Activated CD4-positive, alpha-beta T cell treated with anti-CD3 and anti-CD28 coated beads, Interleukin-2, Interleukin-6, amounts not matched to agents 100 ng/mL and 50 ng/mL, durations not matched to agents 16 hours and 8 hours (primary cell): ENCODE measurements around the gene TMEM87A.

Experiments
- DNase-seq: peaks from one replicate; pipeline ENCODE4 v3.0.0-alpha.2; 2020

The TMEM87A gene

DNA sequence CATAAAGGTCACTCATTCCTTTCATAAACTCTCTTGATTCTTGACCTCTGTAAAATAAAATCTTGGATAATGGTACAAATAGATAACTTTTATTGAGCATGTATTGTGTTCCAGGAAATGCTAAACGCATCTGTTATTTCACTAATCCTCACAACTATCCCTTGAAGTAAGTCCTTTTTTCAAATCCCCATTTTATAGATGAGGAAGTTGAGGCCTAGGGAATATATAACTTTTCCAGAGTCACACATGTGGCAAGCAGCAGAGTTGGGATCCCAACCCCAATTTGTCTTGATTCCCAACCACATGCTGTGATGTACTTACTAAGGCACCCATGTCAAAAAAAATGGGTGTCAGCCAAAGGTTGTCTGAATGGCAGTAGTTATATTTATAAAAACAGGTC lies 71.4 kb downstream of the TMEM87A start:
- no peak for DNase-seq

- no peak for DNase-seq
Measured at GRCh38 chr15:42199126-42199525, 74.1 kb downstream of the TMEM87A start.

DNA sequence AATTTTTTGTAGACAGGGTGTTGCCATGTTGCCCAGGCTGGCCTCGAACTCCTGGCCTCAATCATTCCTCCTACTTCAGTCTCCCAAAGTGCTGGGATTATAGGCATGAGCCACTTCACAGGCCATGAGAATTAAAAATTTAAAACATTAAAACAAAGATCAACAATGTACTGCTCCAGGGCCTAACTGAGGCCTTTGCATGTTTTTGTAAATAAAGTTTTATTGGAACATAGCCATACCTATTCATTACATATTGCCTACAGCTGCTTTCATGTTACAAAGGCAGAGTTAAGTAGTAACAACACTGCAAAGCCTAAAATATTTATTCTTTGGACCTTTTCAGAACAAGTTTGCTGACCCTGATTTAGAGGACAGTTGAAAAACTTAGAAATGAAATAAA lies 74.7 kb downstream of the TMEM87A start:
- DNase-seq, result no peak

- DNase-seq, result peak; percentile 28
Measured at GRCh38 chr15:42194513-42194912, 78.7 kb downstream of the TMEM87A start.

- DNase-seq, result peak; percentile 58
Measured at GRCh38 chr15:42193383-42193782, 79.8 kb downstream of the TMEM87A start.

- DNase-seq, result peak; percentile 36
Measured at GRCh38 chr15:42191610-42192346, 81.5 kb downstream of the TMEM87A start.

- no peak for DNase-seq
Measured at GRCh38 chr15:42190370-42190769, 82.9 kb downstream of the TMEM87A start.

- no peak for DNase-seq
Measured at GRCh38 chr15:42185801-42186200, 87.4 kb downstream of the TMEM87A start.

GRCh38 chr15:42184736-42185135 lies 88.5 kb downstream of the TMEM87A start:
- no peak for DNase-seq

GRCh38 chr15:42184296-42184695 lies 88.9 kb downstream of the TMEM87A start:
- DNase-seq, result no peak

DNA sequence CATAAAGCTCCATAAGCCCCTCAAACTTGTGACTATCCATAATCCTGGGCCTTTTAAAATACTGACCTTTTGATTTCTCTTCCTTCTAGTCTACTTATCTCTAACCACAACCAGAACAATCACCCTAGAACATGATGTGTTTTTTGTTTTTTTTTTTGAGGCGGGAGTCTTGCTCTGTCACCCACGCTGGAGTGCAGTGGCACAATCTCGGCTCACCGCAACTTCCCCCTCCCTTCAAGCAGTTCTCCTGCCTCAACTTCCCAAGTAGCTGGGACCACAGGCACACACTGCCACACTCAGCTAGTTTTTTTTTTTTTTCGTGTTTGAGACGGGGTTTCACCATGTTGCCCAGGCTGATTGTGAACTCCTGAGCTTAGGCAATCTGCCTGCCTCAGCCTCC lies 90.3 kb downstream of the TMEM87A start:
- no peak for DNase-seq

DNA sequence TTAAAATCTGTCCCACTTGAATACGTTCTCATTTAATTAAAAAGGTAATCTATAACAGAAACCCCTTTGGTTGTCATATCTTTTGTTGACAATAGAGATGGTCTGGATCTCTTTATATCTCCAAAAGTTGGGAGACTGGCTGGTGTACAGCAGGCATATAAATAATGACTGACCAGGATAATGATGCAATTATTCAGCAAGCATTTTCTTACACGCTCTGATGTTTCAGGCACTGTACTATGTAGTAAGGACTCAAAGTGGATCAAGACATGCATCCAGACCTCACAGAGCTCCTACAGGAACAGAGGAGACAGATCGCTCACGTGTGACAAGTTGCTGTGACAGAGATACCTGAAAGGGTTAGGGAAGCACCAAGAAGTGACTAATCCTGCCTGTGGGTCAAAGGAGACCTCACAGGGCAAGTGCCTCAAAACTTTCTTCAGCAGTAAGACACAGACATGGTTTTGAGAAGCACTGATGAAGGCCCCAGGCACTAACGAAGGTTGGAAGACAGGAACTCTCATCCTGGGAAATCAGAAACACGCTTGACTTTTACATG lies 90.8 kb downstream of the TMEM87A start:
- DNase-seq, result no peak

DNA sequence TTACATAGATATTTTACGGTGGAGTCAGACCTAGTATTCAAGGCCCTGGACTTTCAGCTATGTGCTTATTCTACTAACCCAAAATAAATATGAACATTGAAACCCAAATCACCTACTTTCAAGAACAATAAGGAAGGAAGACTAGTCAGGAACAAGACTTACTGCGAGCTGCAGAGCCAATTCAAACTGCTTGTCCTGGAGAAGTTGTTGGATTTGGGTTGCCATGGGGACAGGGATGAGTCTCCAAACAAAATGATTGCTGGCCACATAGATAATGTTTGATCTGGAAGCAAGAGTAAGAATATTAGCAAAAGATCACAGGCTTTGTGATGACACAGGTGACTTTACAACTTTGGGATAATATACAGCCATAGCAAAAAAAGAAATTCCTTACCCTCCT lies 95.2 kb downstream of the TMEM87A start:
- DNase-seq, result no peak

DNA sequence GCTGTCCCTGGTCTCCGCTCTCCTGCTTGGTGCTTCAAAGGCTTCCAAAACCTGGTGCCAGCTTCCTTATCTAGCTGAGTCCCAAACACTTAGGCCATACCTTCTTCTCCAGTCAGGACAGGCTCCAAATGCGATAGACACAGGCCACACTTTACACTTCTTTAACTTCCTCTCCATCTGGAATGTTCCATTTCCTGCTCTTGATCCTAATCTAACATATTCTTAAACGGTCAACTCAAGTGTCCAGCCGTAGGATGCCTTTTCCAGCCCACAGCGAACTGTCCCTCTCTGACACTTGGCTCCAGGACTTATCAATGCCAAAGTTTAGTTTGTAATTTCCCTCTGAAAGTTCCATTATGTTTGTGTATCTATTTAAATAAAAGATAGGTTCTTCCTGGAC lies 97.6 kb downstream of the TMEM87A start:
- no peak for DNase-seq

GRCh38 chr15:42172475-42172874 lies 100.8 kb downstream of the TMEM87A start:
- no peak for DNase-seq

DNA sequence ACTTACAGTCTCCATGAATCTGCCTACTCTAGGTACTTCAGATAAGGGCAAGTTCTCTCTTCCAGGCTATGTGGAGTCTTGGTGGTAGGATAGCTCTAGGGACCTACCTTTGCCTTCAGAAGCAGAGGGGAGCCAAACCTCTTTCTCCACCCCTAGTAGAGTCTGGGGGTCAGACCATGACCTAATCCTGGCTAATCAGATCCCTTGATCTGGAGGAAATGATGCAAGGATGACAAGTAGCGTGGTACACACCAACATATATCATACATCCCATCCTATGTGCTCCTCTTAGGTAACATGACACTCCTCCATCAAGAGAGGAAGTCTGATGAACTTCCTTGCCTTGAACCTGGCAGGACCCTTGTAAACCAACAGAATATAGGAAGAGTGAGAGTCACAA lies 101.4 kb downstream of the TMEM87A start:
- no peak for DNase-seq

- DNase-seq, result peak; percentile 17
Measured at GRCh38 chr15:42171122-42171521, 102.1 kb downstream of the TMEM87A start.

GRCh38 chr15:42166225-42166940 lies 106.8 kb downstream of the TMEM87A start:
- no peak for DNase-seq

GRCh38 chr15:42165106-42165505 lies 108.1 kb downstream of the TMEM87A start:
- DNase-seq, result no peak

DNA sequence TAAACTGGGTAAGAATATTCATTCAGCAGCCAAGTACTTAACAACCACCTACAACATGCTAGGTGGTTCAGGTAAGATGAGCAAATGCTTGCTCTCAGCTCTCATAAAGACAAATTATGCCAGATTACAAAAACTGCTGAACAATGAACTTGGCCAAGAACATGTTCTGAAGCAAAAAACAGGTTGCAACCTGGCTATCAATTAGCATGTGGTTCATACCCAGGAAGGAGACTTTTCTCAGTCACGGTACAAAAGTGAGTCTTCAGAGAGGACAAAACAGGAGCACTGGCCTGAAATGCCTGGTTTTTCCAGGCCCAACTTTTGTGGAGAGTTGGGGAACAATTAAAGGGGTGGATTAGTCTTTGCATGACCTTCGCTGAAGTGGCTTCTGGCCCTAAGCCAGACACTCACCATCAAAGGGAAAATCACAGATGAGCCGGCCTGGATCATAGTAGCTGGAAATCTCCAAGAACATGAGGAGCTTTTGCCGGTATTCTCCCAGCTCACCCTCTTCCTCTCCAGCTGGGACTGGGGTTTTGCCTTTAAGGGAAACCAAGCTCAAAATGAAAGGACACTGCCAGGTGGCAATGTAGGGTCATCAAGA lies 109.2 kb downstream of the TMEM87A start:
- no peak for DNase-seq

DNA sequence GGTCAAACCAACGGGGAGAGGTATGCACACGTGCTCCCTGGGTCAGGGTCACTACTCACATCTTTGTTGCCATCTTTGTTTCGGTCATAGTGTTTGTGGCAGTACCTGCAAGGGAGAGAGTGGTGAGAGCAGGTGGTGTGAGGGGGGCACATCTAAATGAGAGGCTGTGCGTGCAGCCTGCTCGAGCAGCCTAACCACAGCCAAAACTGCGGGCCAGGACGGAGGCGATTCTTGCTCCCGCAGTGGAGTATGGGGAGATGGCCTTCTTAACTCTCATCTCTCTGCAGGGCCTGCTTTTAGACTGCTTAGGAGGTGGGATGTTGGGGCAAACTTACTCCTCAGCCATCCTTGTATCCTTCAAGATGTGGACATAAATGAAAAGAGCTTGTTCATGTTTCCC lies 109.9 kb downstream of the TMEM87A start:
- DNase-seq, result no peak
